ENCODE data around the gene NAV3.

- TF ChIP-seq CTCF (IDR thresholded peaks at IDR 0.05) (peak in 3 of 4 experiments; percentile 72 to 93 (median 91)), POLR2AphosphoS5 (IDR thresholded peaks at IDR 0.05) (peak; percentile 39)
Observed at GRCh38 chr12:77925536-77926108, 94.9 kb downstream of the NAV3 start.

Measured in prostate gland (tissue), 2 donors.